ENCODE measurements around the gene SMARCA1. TPM values are rescaled to one million over a fixed set of nuclear protein-coding genes. Genes with fewer than 3 reads are reported as not detected.

SMARCA1 gene
- total RNA-seq, 4 donors from 2014 or later, result 35.4 to 114 (median 43.1) TPM

- TF ChIP-seq, protein P1, sequence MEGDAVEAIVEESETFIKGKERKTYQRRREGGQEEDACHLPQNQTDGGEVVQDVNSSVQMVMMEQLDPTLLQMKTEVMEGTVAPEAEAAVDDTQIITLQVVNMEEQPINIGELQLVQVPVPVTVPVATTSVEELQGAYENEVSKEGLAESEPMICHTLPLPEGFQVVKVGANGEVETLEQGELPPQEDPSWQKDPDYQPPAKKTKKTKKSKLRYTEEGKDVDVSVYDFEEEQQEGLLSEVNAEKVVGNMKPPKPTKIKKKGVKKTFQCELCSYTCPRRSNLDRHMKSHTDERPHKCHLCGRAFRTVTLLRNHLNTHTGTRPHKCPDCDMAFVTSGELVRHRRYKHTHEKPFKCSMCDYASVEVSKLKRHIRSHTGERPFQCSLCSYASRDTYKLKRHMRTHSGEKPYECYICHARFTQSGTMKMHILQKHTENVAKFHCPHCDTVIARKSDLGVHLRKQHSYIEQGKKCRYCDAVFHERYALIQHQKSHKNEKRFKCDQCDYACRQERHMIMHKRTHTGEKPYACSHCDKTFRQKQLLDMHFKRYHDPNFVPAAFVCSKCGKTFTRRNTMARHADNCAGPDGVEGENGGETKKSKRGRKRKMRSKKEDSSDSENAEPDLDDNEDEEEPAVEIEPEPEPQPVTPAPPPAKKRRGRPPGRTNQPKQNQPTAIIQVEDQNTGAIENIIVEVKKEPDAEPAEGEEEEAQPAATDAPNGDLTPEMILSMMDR (IDR thresholded peaks at IDR 0.05), result no peak
- no peak for TF ChIP-seq POLR2A (IDR thresholded peaks at IDR 0.05)
- H3K4me1 ChIP-seq, result no peaks in the 10 kb centered on the region
- no peaks in the 10 kb centered on the region for H3K27me3 ChIP-seq
- intact Hi-C loops (cut with DNase I; ENCODE audit: low total_unique reads), result no loop called here
- DNase-seq, result no peak
- no peak overlapping the region for H3K4me3 ChIP-seq
- H3K9me3 ChIP-seq, result no peaks in the 10 kb centered on the region
- H3K36me3 ChIP-seq, result no peaks in the 10 kb centered on the region
- H3K27ac ChIP-seq, result no peak overlapping the region
These were observed 2.6 kb upstream of the SMARCA1 start for GRCh38 chrX:129525896-129526295.

- H3K4me3 ChIP-seq, result no peak overlapping the region
- H3K27me3 ChIP-seq, result no peaks in the 10 kb centered on the region
- TF ChIP-seq, protein P1 (IDR thresholded peaks at IDR 0.05), result no peak
- no peak for TF ChIP-seq POLR2A (IDR thresholded peaks at IDR 0.05)
- no peaks in the 10 kb centered on the region for H3K4me1 ChIP-seq
- intact Hi-C loops (cut with DNase I; ENCODE audit: low total_unique reads), result no loop called here
- no peak overlapping the region for H3K27ac ChIP-seq
- no peak for DNase-seq
- no peaks in the 10 kb centered on the region for H3K36me3 ChIP-seq
- no peaks in the 10 kb centered on the region for H3K9me3 ChIP-seq
These were observed 1.9 kb upstream of the SMARCA1 start for GRCh38 chrX:129525162-129525561.

DNA sequence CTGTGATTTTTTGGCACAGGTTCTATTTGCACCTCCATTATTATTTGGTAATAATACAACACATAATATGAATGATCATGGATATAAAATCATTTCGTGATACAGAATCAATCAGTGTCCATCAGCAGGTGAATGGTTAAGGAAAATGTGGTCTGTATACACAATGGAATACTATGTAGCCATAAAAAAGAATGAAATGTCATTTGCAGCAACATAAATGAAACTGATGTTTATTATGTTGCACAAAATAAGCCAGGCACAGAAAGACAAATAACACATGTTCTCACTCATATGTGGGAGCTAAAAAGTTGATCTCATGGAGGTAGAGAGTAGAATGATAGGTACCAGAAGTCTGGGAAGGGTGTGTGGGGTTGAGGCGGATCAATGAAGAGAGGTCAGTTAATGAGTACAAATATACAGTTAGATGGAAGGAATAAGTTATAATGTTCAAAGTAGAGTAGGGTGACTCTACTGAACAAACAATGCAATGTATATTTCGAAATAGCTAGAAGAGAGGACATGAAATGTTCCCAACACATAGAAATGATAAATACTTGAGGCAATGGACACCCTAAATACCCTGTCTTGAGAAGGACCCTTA, 1.1 kb upstream of the SMARCA1 start:
- no peak overlapping the region for H3K27ac ChIP-seq
- H3K27me3 ChIP-seq, result no peaks in the 10 kb centered on the region
- no peak for DNase-seq
- TF ChIP-seq, protein P1 (IDR thresholded peaks at IDR 0.05), result no peak
- no peak for TF ChIP-seq POLR2A (IDR thresholded peaks at IDR 0.05)
- H3K9me3 ChIP-seq, result no peaks in the 10 kb centered on the region
- no peaks in the 10 kb centered on the region for H3K36me3 ChIP-seq
- intact Hi-C loops (cut with DNase I; ENCODE audit: low total_unique reads), result no loop called here
- H3K4me1 ChIP-seq, result no peaks in the 10 kb centered on the region
- H3K4me3 ChIP-seq, result no peak overlapping the region

GRCh38 chrX:129522184-129523078, 859 bp downstream of the SMARCA1 start:
- Histone ChIP-seq H3K36me3 (no peaks in the 10 kb centered on the region), H3K4me3 (peak overlapping the region; percentile 80 to 82), H3K4me1 (no peaks in the 10 kb centered on the region), H3K9me3 (no peaks in the 10 kb centered on the region), H3K27me3 (peaks cover 0 to 7% of the 10 kb centered on the region in 2 donors), H3K27ac (peak overlapping the region; percentile 90 to 91)
- intact Hi-C loops (cut with DNase I; ENCODE audit: low total_unique reads), result no loop called here
- TF ChIP-seq, protein P1 (IDR thresholded peaks at IDR 0.05), result peak in 1 of 4 experiments; percentile 2
- TF ChIP-seq POLR2A (IDR thresholded peaks at IDR 0.05), result no peak
- peak; percentile 49 to 59 for DNase-seq

DNA sequence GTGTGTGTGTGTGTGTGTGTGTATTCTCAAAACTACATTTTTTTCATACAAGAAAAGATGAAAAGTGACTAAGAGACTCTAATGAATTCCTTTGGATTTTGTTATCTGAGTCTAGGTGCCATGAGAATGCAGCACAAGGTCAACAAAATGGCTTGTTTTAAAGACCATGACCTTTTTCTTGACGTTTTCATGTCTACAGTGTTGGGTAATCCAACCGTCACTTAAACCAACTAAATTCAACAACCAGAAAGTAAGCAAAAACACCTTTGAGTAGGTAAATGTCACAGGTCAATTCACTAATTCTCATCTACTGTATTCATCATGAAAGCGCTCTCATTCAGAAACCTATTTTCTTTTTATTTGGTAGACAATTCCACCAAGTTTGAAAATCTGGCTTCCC, 3.1 kb downstream of the SMARCA1 start:
- no peak overlapping the region for H3K27ac ChIP-seq
- H3K4me3 ChIP-seq, result no peak overlapping the region
- H3K27me3 ChIP-seq, result peaks cover 0 to 7% of the 10 kb centered on the region in 2 donors
- no peaks in the 10 kb centered on the region for H3K9me3 ChIP-seq
- DNase-seq, result no peak
- no peak for TF ChIP-seq POLR2A (IDR thresholded peaks at IDR 0.05)
- TF ChIP-seq, protein P1 (IDR thresholded peaks at IDR 0.05), result no peak
- intact Hi-C loops (cut with DNase I; ENCODE audit: low total_unique reads), result no loop called here
- H3K36me3 ChIP-seq, result no peaks in the 10 kb centered on the region
- H3K4me1 ChIP-seq, result no peaks in the 10 kb centered on the region

Measured in uterus (tissue), 4 donors.